COR-L47 (cell line): ENCODE results near the gene PLEKHA7.
A peak's percentile ranks its signal among the peaks of the same experiment; 100 is the strongest.
"Not testable (repeated sequence)": the region's sequence is repeated elsewhere in the genome, so short reads cannot be mapped to it uniquely, and the experiment has no call there.

Source experiments
- DNase-seq: peaks from one replicate; lab custom pipeline; 2025; lab: John Stamatoyannopoulos, UW

PLEKHA7 gene

DNA sequence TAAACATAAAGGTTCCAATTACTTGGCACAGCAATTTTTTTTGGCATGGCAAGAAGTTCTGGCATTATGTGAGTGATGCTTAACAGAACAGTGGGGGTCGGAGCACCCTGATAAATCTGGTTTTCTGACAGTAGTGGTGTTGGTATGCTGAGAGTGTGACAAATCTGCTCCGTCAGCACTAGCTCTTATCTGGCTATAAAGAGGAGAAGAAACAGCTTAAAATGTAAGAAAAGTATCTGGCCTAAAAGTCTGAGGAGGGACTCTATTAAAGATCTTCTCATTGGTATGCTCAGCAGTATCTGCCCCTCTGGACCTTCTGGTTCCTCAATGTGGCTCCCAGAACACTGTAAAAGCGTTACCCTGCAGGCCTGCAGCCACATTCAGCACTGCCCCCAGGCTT lies 137.4 kb downstream of the PLEKHA7 start:
- no peak for DNase-seq

- DNase-seq = no peak
These were observed 138.0 kb downstream of the PLEKHA7 start for GRCh38 chr11:16876053-16876752.

DNA sequence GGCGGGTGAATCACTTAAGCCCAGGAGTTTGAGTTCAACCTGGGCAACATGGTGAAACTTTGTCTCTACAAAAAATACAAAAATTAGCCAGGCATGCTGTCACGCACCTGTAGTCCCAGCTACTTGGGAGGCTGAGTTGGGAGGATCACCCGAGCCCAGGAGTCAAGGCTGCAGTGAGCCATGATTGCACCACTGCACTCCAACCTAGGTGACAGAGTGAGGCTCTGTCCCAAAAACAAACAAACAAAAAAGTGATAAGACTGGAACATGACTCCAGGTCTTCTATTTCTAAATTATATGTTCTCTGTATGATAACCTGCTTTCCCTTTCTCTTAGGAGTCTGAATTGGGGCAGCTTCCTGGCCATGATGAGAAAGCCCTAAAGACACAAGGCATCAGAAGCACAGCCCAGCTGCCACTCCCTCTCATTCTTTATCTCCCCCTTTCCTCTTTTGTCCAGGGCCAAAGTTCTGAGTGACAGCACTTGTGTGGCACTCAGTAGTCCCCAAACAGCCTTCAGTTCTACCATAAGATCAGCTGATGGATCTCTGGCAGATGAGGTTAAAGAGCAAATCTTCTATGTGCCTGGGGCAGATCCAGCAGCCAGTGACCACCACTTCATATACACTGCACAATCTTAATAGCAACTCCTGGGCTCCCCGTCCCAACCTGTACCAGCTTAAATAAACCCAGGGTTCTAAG lies 139.8 kb downstream of the PLEKHA7 start:
- no peak for DNase-seq

DNA sequence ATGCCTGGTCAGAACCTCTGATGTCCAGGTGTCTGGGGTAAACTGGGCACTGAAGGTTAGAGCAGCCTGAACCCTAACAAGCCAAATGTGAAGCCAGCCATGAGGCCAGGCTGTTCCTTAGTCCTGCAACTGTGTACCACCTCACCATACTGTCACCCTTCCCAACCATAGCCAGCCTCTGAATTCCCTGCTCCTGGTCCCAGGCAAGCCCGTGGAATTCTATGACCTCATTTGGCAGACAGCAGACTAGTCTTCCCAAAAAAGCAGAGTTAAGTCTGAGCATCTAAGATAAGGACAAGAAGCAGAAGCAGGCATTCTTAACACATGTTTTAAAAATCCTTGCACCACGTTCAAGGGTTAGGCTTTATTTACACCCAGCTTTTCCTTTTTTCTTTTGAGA lies 140.9 kb downstream of the PLEKHA7 start:
- no peak for DNase-seq

DNA sequence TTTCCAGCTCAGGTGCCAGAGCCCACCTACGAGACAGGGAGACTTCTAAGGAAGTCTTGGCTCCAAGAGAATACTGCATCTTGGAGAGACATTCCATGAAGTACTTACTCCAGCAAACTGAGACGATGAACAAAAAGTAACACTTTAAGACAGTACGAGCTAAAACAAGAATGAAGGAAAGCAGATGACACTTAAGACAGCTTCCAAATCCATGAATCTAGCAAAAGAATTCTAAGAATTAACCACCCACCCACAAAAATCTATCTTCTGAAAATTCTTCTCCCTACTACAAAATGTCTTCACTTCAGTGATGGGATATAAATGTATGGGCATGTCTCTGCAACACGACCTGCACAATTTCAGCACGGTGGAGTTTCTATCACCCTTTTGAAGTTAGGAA lies 142.8 kb downstream of the PLEKHA7 start:
- DNase-seq = no peak

- no peak for DNase-seq
These were observed 147.1 kb downstream of the PLEKHA7 start for GRCh38 chr11:16867097-16867496.

- DNase-seq = not testable (repeated sequence)
These were observed 149.8 kb downstream of the PLEKHA7 start for GRCh38 chr11:16864428-16864827.

GRCh38 chr11:16863389-16863788 lies 150.8 kb downstream of the PLEKHA7 start:
- DNase-seq = no peak

- DNase-seq = peak; percentile 2
These were observed 151.5 kb downstream of the PLEKHA7 start for GRCh38 chr11:16862726-16863125.

- DNase-seq = no peak
These were observed 152.4 kb downstream of the PLEKHA7 start for GRCh38 chr11:16861862-16862261.

DNA sequence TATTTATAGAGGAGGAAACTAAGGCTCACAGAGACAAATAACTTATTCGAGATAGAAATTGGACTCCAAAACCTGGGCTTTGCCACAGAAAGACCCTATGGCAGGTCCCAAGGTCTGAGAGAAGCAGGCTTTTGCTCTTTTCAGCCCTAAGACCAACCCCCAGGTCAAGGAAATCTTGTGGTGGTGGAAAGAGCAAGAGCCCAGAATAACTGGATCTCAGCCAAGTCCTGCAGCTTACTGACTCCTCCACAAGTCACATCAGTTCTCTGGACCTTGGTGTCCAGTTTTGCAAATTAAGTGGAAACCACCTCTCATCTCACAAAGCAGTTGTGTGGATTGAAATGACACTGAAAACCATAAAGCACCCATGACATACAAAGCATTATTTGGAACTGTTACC lies 153.6 kb downstream of the PLEKHA7 start:
- DNase-seq = no peak

DNA sequence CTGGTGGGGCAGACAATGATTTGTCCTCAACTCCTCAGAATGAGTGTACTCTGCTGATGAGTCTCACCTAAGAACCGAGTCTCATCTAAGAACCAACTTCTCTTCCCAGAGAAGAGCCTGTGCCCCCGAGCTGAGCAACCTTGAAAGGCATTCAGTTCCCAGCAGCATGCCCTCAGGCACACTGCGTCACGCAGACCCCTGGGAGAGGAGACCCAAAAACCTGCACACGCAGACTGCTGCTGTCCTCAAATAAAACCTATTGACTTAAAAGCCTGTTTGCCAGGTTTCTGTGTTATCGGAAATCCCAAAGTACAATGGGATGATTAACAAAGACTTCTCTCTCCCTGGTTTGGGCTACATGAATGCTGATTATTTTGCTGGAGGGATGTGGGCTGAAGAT lies 154.6 kb downstream of the PLEKHA7 start:
- no peak for DNase-seq

DNA sequence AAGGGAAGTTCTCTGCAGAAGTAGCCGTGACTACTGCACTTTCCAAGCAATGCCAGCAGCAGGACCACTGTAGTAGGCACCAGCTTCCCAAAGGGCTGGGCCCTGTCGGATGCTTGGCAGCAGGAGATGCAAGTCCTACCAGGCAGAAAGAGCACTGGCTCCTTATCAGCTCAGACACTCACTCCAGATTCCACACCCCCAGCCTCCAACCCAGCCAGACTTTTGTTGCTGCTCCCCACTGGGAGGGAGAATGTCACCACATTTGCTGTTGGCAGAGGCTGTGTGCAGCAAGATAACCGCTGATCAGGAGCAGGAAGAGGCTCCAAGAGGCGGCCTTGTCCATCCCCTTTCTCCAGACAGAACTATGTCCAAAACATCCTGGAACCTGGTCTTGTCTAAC lies 157.0 kb downstream of the PLEKHA7 start:
- no peak for DNase-seq

- DNase-seq = no peak
These were observed 158.2 kb downstream of the PLEKHA7 start for GRCh38 chr11:16856022-16856471.

DNA sequence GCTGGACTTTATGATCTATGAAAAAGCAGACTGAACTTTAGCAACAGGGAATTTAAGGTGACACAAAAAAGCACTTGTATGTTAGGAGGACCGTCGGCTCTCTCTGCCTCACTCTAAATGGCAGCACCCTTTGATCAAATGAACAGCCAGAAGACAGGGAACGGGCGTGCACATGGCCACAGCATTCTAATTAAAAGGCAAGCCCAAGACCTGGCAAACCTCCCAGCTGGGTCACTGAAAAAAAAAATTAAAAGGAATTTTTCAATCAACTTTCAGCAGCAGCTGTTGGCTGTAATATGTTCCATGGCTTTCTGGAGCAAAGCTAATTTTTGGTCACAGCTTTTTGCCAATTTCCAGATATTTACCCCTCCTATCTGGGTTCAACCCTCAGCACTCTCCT lies 159.2 kb downstream of the PLEKHA7 start:
- DNase-seq = no peak

DNA sequence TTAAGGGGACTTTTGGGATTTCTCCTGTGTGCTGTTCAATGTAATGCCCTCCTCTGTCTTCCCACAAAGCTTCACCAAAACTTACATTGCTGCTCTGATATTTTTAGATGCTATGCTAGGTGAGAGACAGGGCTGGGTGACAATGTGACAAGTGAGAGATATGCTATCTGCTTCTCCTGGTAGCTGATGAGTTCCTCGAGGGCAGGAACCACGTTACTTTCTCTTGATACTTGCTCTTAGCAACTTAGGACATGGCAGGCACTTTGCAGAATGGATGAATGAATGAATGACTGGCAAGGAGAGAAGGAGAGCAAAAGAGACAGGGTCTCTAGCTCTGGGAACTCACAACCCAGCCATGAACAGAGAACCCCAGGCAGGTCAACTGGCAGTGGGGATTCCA lies 160.4 kb downstream of the PLEKHA7 start:
- DNase-seq = no peak

DNA sequence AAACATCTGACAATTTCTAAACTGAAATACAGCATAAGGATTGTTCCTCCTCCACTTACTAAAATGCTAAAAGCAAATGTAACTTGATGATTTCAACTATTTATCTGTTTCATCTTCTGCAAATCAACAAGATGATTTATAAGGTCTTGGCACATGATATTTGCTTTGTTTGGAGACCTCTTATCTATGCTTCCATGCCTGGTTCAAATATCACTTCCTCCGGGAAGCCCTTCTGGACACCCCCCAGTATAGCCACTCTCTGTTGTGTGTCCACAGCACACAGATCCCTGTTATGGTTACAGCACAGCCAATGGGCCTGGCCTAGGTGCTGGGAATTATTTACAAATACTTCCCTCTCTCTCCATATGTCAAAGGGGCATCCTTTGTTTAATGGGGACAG lies 160.9 kb downstream of the PLEKHA7 start:
- no peak for DNase-seq

GRCh38 chr11:16846305-16846704 lies 167.9 kb downstream of the PLEKHA7 start:
- no peak for DNase-seq

DNA sequence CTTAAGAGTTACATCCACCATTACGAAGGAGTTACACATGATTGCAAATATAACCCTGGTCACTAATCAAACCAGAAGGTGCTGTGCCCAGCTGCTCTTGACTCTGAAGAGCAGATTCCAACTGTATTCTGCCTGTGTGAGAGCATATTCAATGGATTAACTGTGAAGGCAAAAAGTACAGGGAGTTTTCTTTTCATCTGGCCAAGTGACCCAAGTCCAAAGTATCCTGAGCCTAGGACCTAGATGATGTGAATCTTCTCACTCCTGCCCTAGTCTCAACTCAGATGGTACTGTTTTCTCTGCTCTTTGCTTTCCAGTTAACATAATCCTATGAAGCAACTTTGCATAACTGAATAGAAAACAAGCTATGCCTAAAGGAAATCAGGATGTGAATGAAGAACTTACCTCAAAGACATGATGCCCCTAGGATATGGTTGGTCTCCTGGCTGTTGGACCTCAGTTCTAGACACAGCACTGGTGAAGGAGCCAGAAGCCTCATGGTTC lies 169.9 kb downstream of the PLEKHA7 start:
- DNase-seq = no peak

DNA sequence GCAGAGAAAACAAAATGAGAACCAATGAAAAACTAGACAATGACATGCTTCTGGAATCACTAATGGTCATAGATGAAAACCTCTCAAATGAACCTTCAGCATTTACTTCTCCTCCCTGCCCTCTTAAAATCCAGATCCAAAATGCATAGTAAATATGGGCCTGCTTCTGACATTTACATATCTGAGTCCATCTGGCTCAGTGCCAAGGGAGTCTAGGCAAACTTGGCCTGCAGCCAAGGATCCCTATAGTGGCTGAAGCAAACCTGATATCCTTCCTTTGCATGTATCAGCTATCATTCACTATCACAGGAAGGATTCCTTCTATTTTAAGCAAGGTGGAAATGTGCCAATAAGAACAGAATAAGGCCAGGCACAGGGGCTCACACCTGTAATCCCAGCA lies 170.9 kb downstream of the PLEKHA7 start:
- peak; percentile 97 for DNase-seq

- no peak for DNase-seq
These were observed 172.2 kb downstream of the PLEKHA7 start for GRCh38 chr11:16841984-16842383.

- no peak for DNase-seq
These were observed 172.7 kb downstream of the PLEKHA7 start for GRCh38 chr11:16841481-16841880.

GRCh38 chr11:16840951-16841350 lies 173.3 kb downstream of the PLEKHA7 start:
- DNase-seq = no peak

- DNase-seq = peak; percentile 14
These were observed 174.4 kb downstream of the PLEKHA7 start for GRCh38 chr11:16839821-16840220.
